SK-N-MC (cell line): Measurements from ENCODE around the gene ACTL8.

Experiments used
- EZH2 ChIP-seq: fragments of 200-600 bp; sonication (generic); IDR thresholded peaks from one replicate; pipeline ENCODE4 v1.6.1; 2017; ENCODE audit warnings: antibody characterized with exemption
- FOXP2 ChIP-seq: optimal IDR thresholded peaks from 2 replicates; pipeline ENCODE3; 2011; ENCODE audit warnings: mild to moderate bottlenecking, moderate library complexity; ENCODE audit not compliant: insufficient read depth; ENCODE audit errors: extremely low read length, control extremely low read depth
- POLR2AphosphoS5 ChIP-seq: IDR thresholded peaks from 2 replicates; pipeline ENCODE4 v1.6.1; 2012; ENCODE audit warnings: mild to moderate bottlenecking, low read depth, low read length, borderline replicate concordance

DNA sequence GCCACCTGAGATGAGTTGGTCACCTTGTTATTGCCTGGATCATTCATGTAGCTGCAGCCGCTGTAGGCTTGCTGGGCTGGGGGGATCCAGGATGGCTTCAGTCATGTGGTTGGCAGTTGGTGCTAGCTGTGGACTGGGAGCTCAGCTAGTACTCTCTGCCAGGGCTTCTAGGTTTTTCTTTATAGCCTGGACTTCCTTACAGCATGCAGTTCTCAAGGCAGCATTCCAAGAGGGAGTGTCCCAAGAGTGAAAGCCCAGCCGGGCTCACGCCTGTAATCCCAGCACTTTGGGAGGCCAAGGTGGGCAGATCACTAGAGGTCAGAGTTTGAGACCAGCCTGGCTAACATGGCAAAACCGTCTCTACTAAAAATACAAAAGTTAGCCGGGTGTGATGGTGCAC lies 23.7 kb upstream of the ACTL8 start:
- TF ChIP-seq EZH2 (no peak), POLR2AphosphoS5 (no peak), FOXP2 (no peak)
